IMR-90 (cell line): ENCODE measurements around the gene CLEC3A. TPM values are rescaled to one million over a fixed set of nuclear protein-coding genes. Genes with fewer than 3 reads are reported as not detected.

Source experiments
- ATAC-seq: fragments of 200-7000 bp; cut with Tn5 transposase; 2 replicates; pipeline ENCODE4 v1.9.1; 2020; ENCODE audit warnings: low read depth, mild to moderate bottlenecking, moderate library complexity
- BruUV-seq: library from RNA; stranded (reverse); fragments of 400-500 nt; replicated peaks from 2 replicates; lab custom pipeline; 2021; lab: Mats Ljungman, UMichigan
- CTCF ChIA-PET: fragments of 300-600 bp; formaldehyde crosslinking; extraction: SDS; loops from one replicate; lab custom pipeline; 2021; ENCODE audit warnings: antibody characterized with exemption; lab: Yijun Ruan, JAX
- POLR2A ChIA-PET: fragments of 300-600 bp; sonication (Branson Sonifier 250); formaldehyde crosslinking; loops from one replicate; lab custom pipeline; 2022; ENCODE audit warnings: antibody characterized with exemption; ENCODE audit not compliant: unreplicated experiment; lab: Charles Lee
- DNase-seq: peaks from one replicate; pipeline ENCODE4 v3.0.0; 2013
- H2AFZ ChIP-seq: replicated peaks from 2 replicates; pipeline ENCODE3; 2013; ENCODE audit warnings: low read length, mild to moderate bottlenecking; ENCODE audit not compliant: poor library complexity
- H2AK5ac ChIP-seq: 2 replicates; pipeline ENCODE4 v1.6.1; 2013; ENCODE audit warnings: low read depth, low read length, inconsistent platforms
- H2AK9ac ChIP-seq: replicated peaks from 2 replicates; pipeline ENCODE3; 2013; ENCODE audit warnings: mild to moderate bottlenecking, low read depth, low read length, moderate library complexity; ENCODE audit not compliant: poor library complexity
- H2BK120ac ChIP-seq: 2 replicates; pipeline ENCODE4 v1.6.1; 2013; ENCODE audit warnings: low read depth, low read length, inconsistent platforms
- H2BK15ac ChIP-seq: 3 replicates; pipeline ENCODE4 v1.6.1; 2013; ENCODE audit warnings: low read depth, low read length, inconsistent platforms
- H2BK20ac ChIP-seq: 2 replicates; pipeline ENCODE4 v1.6.1; 2013; ENCODE audit warnings: low read depth, mild to moderate bottlenecking, inconsistent platforms, low read length, moderate library complexity
- H2BK5ac ChIP-seq: 2 replicates; pipeline ENCODE4 v1.6.1; 2013; ENCODE audit warnings: mild to moderate bottlenecking, low read depth, low read length, inconsistent platforms; ENCODE audit not compliant: poor library complexity, severe bottlenecking
- H3K14ac ChIP-seq: replicated peaks from 2 replicates; pipeline ENCODE4 v1.6.1; 2013; ENCODE audit warnings: low read depth, low read length, inconsistent platforms
- H3K18ac ChIP-seq: 2 replicates; pipeline ENCODE4 v1.6.1; 2013; ENCODE audit warnings: low read depth, low read length, control low read depth
- H3K23ac ChIP-seq: 2 replicates; pipeline ENCODE4 v1.6.1; 2013; ENCODE audit warnings: low read depth, low read length, inconsistent platforms
- H3K27ac ChIP-seq: 2 replicates; pipeline ENCODE4 v1.5.1; 2013; ENCODE audit warnings: mild to moderate bottlenecking, control low read depth, low read length; ENCODE audit not compliant: insufficient read depth
- H3K27me3 ChIP-seq: 2 replicates; pipeline ENCODE4 v1.6.1; 2013; ENCODE audit warnings: low read length; ENCODE audit not compliant: control insufficient read depth, insufficient read depth
- H3K36me3 ChIP-seq: 2 replicates; pipeline ENCODE4 v1.6.1; 2013; ENCODE audit warnings: low read length, mixed read lengths; ENCODE audit not compliant: control insufficient read depth, insufficient read depth
- H3K4ac ChIP-seq: 2 replicates; pipeline ENCODE4 v1.6.1; 2013; ENCODE audit warnings: low read depth, low read length, inconsistent platforms
- H3K4me1 ChIP-seq: 2 replicates; pipeline ENCODE4 v1.6.1; 2013; ENCODE audit warnings: low read length, mixed read lengths; ENCODE audit not compliant: control insufficient read depth, insufficient read depth
- H3K4me2 ChIP-seq: 2 replicates; pipeline ENCODE4 v1.6.1; 2013; ENCODE audit warnings: low read depth, mild to moderate bottlenecking, control low read depth, low read length, moderate library complexity
- H3K4me3 ChIP-seq: 2 replicates; pipeline ENCODE4 v1.5.1; 2013; ENCODE audit warnings: low read depth, mild to moderate bottlenecking, control low read depth, low read length, moderate library complexity; ENCODE audit not compliant: insufficient read depth
- H3K56ac ChIP-seq: 2 replicates; pipeline ENCODE4 v1.6.1; 2013; ENCODE audit warnings: low read length, inconsistent platforms; ENCODE audit not compliant: insufficient read depth; ENCODE audit errors: extremely low read depth
- H3K79me1 ChIP-seq, 2 experiments: 2 replicates each; pipeline ENCODE4 v1.6.1; 2013; ENCODE audit warnings: low read length in 2 of 2, inconsistent platforms in 1 of 2, low read depth in 1 of 2
- H3K9ac ChIP-seq: 2 replicates; pipeline ENCODE4 v1.6.1; 2013; ENCODE audit warnings: low read depth, low read length, control low read depth
- H3K9me1 ChIP-seq: 2 replicates; pipeline ENCODE4 v1.6.1; 2013; ENCODE audit warnings: low read length, inconsistent platforms; ENCODE audit not compliant: insufficient read depth
- H3K9me3 ChIP-seq: 2 replicates; pipeline ENCODE4 v1.6.1; 2013; ENCODE audit warnings: low read length; ENCODE audit not compliant: control insufficient read depth, insufficient read depth
- H4K20me1 ChIP-seq: 2 replicates; pipeline ENCODE4 v1.6.1; 2013; ENCODE audit warnings: low read length, inconsistent platforms; ENCODE audit not compliant: insufficient read depth
- H4K5ac ChIP-seq: 2 replicates; pipeline ENCODE4 v1.6.1; 2013; ENCODE audit warnings: mild to moderate bottlenecking, low read depth, low read length, control low read depth
- H4K8ac ChIP-seq, 2 experiments: 2 replicates each; pipeline ENCODE4 v1.6.1; 2013; ENCODE audit warnings: low read depth in 2 of 2, low read length in 2 of 2, control low read depth in 1 of 2, inconsistent platforms in 1 of 2
- H4K91ac ChIP-seq: 2 replicates; pipeline ENCODE4 v1.6.1; 2013; ENCODE audit warnings: low read depth, low read length, inconsistent platforms; ENCODE audit not compliant: insufficient read depth
- CEBPB ChIP-seq: IDR thresholded peaks from 2 replicates; pipeline ENCODE4 v1.6.1; 2012; ENCODE audit warnings: low read depth, low read length, improper control_type of control experiment
- CHD1 ChIP-seq: IDR thresholded peaks from 2 replicates; pipeline ENCODE4 v1.6.1; 2012; ENCODE audit warnings: low read depth, low read length, improper control_type of control experiment
- MAZ ChIP-seq: IDR thresholded peaks from 2 replicates; pipeline ENCODE4 v1.6.1; 2012; ENCODE audit warnings: low read depth, mild to moderate bottlenecking, low read length, improper control_type of control experiment, moderate library complexity, borderline replicate concordance
- MXI1 ChIP-seq: IDR thresholded peaks from 2 replicates; pipeline ENCODE4 v1.6.1; 2012; ENCODE audit warnings: low read depth, mild to moderate bottlenecking, low read length, moderate library complexity, borderline replicate concordance
- NFE2L2 ChIP-seq: fragments of 150-350 bp; IDR thresholded peaks from 2 replicates; pipeline ENCODE4 v1.6.1; 2016; ENCODE audit warnings: low read depth, mild to moderate bottlenecking, low read length
- POLR2A ChIP-seq: IDR thresholded peaks from 2 replicates; pipeline ENCODE4 v1.6.1; 2012; ENCODE audit warnings: mild to moderate bottlenecking, low read depth, low read length
- RAD21 ChIP-seq: IDR thresholded peaks from 2 replicates; pipeline ENCODE4 v1.6.1; 2012; ENCODE audit warnings: low read length, improper control_type of control experiment
- RCOR1 ChIP-seq: IDR thresholded peaks from 2 replicates; pipeline ENCODE4 v1.6.1; 2012; ENCODE audit warnings: mild to moderate bottlenecking, low read length, improper control_type of control experiment; ENCODE audit not compliant: insufficient replicate concordance
- RFX5 ChIP-seq: IDR thresholded peaks from 2 replicates; pipeline ENCODE4 v1.8.0; 2012; ENCODE audit warnings: low read depth, mild to moderate bottlenecking, low read length, moderate library complexity
- SMC3 ChIP-seq: fragments of 150-350 bp; IDR thresholded peaks from 2 replicates; pipeline ENCODE4 v1.6.1; 2016; ENCODE audit warnings: low read depth, mild to moderate bottlenecking, antibody characterized with exemption, low read length, moderate library complexity
- WGBS, 2 experiments: methylation state at CpG; one replicate each; pipeline versions ENCODE4 v1.1.5 to v1.1.7; 2013; ENCODE audit warnings: missing lambda C conversion rate in 2 of 2; ENCODE audit not compliant: insufficient read length in 1 of 2; ENCODE audit errors: extremely low coverage in 2 of 2; 5-methylcytosine and 5-hydroxymethylcytosine counted together
- dilution Hi-C: fragments of 300-500 bp; cut with HindIII; formaldehyde crosslinking; loops from one replicate; pipeline ENCODE4 v1.14.3; 2018; ENCODE audit warnings: low sequenced_read_pairs; ENCODE audit not compliant: unreplicated experiment
- in situ Hi-C: fragments of 300-500 bp; cut with MboI; formaldehyde crosslinking; loops from 3 replicates; pipeline ENCODE4 v1.14.3; 2019; ENCODE audit warnings: low sequenced_read_pairs, inconsistent platforms, mixed read lengths
- intact Hi-C: fragments of 100-400 bp; cut with micrococcal nuclease; formaldehyde crosslinking; loops from 2 replicates; pipeline ENCODE4 v1.10.0; 2022
- polyA plus RNA-seq, 3 experiments: library from polyadenylated mRNA; depleted of rRNA; stranded (reverse); fragments of >200 nt; gene quantifications; 2 replicates each; pipeline ENCODE4 v1.2.3, GENCODE V29; 2012; ENCODE audit warnings: low replicate concordance in 1 of 3
- total RNA-seq: library from RNA; depleted of rRNA; stranded (reverse); fragments of >200 nt; gene quantifications from 2 replicates; pipeline ENCODE4 v1.2.3, GENCODE V29; 2012

Gene CLEC3A
- total and polyA plus RNA-seq, 2 of the 4 experiments (the other 2 are of a cell fraction): not detected

DNA sequence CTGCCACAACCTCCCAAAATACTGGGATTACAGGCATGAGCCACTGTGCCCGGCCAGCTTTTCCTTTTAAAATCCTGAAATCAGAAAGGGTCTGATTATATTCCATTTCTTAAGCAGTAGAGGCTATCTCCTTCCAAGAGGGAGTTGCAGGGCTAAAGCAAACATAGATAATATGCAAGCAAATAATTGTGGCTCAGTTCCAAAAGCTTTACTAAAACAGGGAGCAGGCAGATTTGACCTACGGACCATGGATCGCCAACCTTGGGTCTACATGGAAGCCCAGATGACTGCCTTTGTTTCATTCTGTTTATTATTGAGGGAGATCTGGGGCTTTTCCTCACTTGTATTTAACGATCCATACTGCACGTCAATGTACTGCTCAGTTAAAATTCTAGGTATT, 38.5 kb downstream of the CLEC3A start:
- no TSS peak for BruUV-seq
- Histone ChIP-seq H2BK15ac (no peak overlapping the region), H3K9me3 (no peaks in the 10 kb centered on the region), H3K9me1 (no peaks in the 10 kb centered on the region), H3K4me1 (no peaks in the 10 kb centered on the region), H3K27me3 (no peaks in the 10 kb centered on the region), H3K79me1 (no peaks in the 10 kb centered on the region), H3K4ac (no peak overlapping the region), H3K4me3 (no peak overlapping the region), H4K5ac (no peak overlapping the region), H2AK5ac (no peak overlapping the region), H3K4me2 (no peak overlapping the region), H2AFZ (no peak overlapping the region), H4K91ac (no peak overlapping the region), H3K9ac (no peak overlapping the region), H2BK5ac (no peak overlapping the region), H2BK120ac (no peak overlapping the region), H3K18ac (no peak overlapping the region), H2AK9ac (no peak overlapping the region), H4K8ac (no peak overlapping the region), H3K14ac (no peak overlapping the region), H3K27ac (no peak overlapping the region), H3K36me3 (no peaks in the 10 kb centered on the region), H2BK20ac (no peak overlapping the region), H4K20me1 (no peaks in the 10 kb centered on the region), H3K23ac (no peak overlapping the region), H3K56ac (no peak overlapping the region)
- dilution Hi-C loops (no loop called here), intact Hi-C loops (no loop called here), in situ Hi-C loops (no loop called here)
- TF ChIP-seq NFE2L2 (no peak), RCOR1 (no peak), MAZ (no peak), RAD21 (no peak), RFX5 (no peak), CHD1 (no peak), SMC3 (no peak), POLR2A (no peak), CEBPB (no peak), MXI1 (no peak)
- no peak for ATAC-seq
- WGBS, 2 experiments: no CpG with 5 or more reads among the region's 5 CpGs
- POLR2A ChIA-PET: no interaction called here
- DNase-seq: no peak
- CTCF ChIA-PET: no interaction called here
